Epithelial cell of esophagus (primary cell): Measurements from ENCODE around the gene AHRR.
A peak's percentile ranks its signal among the peaks of the same experiment; 100 is the strongest.

Experiments used
- DNase-seq: peaks from one replicate; pipeline ENCODE4 v3.0.0; 2010; ENCODE audit warnings: low read depth
- H3K4me3 ChIP-seq: 2 replicates; pipeline ENCODE4 v1.5.1; 2011; ENCODE audit warnings: mild to moderate bottlenecking, low read length, control low read depth
- CTCF ChIP-seq: IDR thresholded peaks from 2 replicates; pipeline ENCODE4 v1.5.1; 2011; ENCODE audit warnings: low read depth, mild to moderate bottlenecking, low read length, control low read depth, inconsistent platforms; ENCODE audit not compliant: insufficient read depth; ENCODE audit errors: missing control alignments

Gene AHRR

GRCh38 chr5:449151-449550, 127.6 kb downstream of the AHRR start:
- no peak for DNase-seq
- no peak overlapping the region for H3K4me3 ChIP-seq
- no peak for TF ChIP-seq CTCF

GRCh38 chr5:451587-452458, 130.3 kb downstream of the AHRR start:
- DNase-seq: no peak
- no peak for TF ChIP-seq CTCF
- no peak overlapping the region for H3K4me3 ChIP-seq

- no peak for TF ChIP-seq CTCF
- DNase-seq: no peak
- no peak overlapping the region for H3K4me3 ChIP-seq
Measured at GRCh38 chr5:452978-453710, 131.6 kb downstream of the AHRR start.

GRCh38 chr5:453725-454481, 132.4 kb downstream of the AHRR start:
- DNase-seq: peak; percentile 79
- no peak overlapping the region for H3K4me3 ChIP-seq
- TF ChIP-seq CTCF: peak; percentile 0

GRCh38 chr5:454936-455335, 133.4 kb downstream of the AHRR start:
- DNase-seq: no peak
- no peak overlapping the region for H3K4me3 ChIP-seq
- TF ChIP-seq CTCF: no peak

- H3K4me3 ChIP-seq: no peak overlapping the region
- TF ChIP-seq CTCF: no peak
- DNase-seq: no peak
Measured at GRCh38 chr5:455806-456205, 134.3 kb downstream of the AHRR start.
